GM12872 (cell line): ENCODE results near the gene ZMYND8.

ENCODE experiments used
- CTCF ChIP-seq: IDR thresholded peaks from 3 replicates; pipeline ENCODE4 v1.5.1; 2011; ENCODE audit warnings: low read depth, mild to moderate bottlenecking, low read length, moderate library complexity; ENCODE audit not compliant: insufficient read depth

Gene ZMYND8

GRCh38 chr20:47373206-47373733, 16.8 kb upstream of the ZMYND8 start:
- TF ChIP-seq CTCF: no peak

- no peak for TF ChIP-seq CTCF
These were observed 14.6 kb upstream of the ZMYND8 start for GRCh38 chr20:47370850-47371782.

GRCh38 chr20:47370214-47370613, 13.7 kb upstream of the ZMYND8 start:
- TF ChIP-seq CTCF: no peak

GRCh38 chr20:47368301-47368700, 11.8 kb upstream of the ZMYND8 start:
- TF ChIP-seq CTCF: no peak

- TF ChIP-seq CTCF: no peak
These were observed 8.7 kb upstream of the ZMYND8 start for GRCh38 chr20:47365023-47365764.

GRCh38 chr20:47362361-47363219, 6.1 kb upstream of the ZMYND8 start:
- TF ChIP-seq CTCF: no peak
